Spleen (tissue), 11 donors: ENCODE data around the gene CTF1. TPM values are rescaled to one million over a fixed set of nuclear protein-coding genes. Genes with fewer than 3 reads are reported as not detected.

Experiments
- DNase-seq: peaks from one replicate; pipeline ENCODE4 v3.0.0-alpha.2; 2020
- H3K27ac ChIP-seq, 8 donors: fragments of 200-600 bp; sonication (generic) in 7 of 8; 1 replicate in 4 of 8; 2 replicates in 4 of 8; pipeline versions ENCODE4 v1.5.0 to v1.8.0; 2016 to 2021; ENCODE audit warnings: inconsistent platforms in 4 of 8, mild to moderate bottlenecking in 4 of 8, moderate library complexity in 1 of 8
- H3K27me3 ChIP-seq, 7 donors: fragments of 200-600 bp; sonication (generic) in 6 of 7; replicated peaks in 1 of 7; 1 replicate in 4 of 7; 2 replicates in 3 of 7; pipeline versions ENCODE4 v1.5.0 to v1.8.0; 2016 to 2021; ENCODE audit warnings: inconsistent platforms in 3 of 7, mild to moderate bottlenecking in 1 of 7
- H3K36me3 ChIP-seq, 6 donors: fragments of 200-600 bp; sonication (generic) in 5 of 6; 1 replicate in 4 of 6; 2 replicates in 2 of 6; pipeline versions ENCODE4 v1.5.0 to v1.8.0; 2016 to 2021; ENCODE audit warnings: inconsistent platforms in 2 of 6
- H3K4me1 ChIP-seq, 6 donors: fragments of 200-600 bp; sonication (generic) in 5 of 6; 1 replicate in 3 of 6; 2 replicates in 3 of 6; pipeline versions ENCODE4 v1.5.0 to v1.8.0; 2016 to 2021; ENCODE audit warnings: inconsistent platforms in 3 of 6
- H3K4me3 ChIP-seq, 8 donors: fragments of 200-600 bp; sonication (generic) in 7 of 8; 1 replicate in 4 of 8; 2 replicates in 4 of 8; pipeline versions ENCODE4 v1.5.0 to v1.8.0; 2016 to 2021; ENCODE audit warnings: inconsistent platforms in 4 of 8, mild to moderate bottlenecking in 4 of 8, moderate library complexity in 2 of 8
- H3K9me3 ChIP-seq, 8 donors: fragments of 200-600 bp; sonication (generic) in 7 of 8; 1 replicate in 4 of 8; 2 replicates in 4 of 8; pipeline versions ENCODE4 v1.5.0 to v1.8.0; 2016 to 2021; ENCODE audit warnings: inconsistent platforms in 4 of 8
- POLR2A ChIP-seq, 3 donors: fragments of 450-650 bp; IDR thresholded peaks; one replicate each; pipeline ENCODE4 v1.5.1; 2017; ENCODE audit warnings: antibody characterized with exemption in 3 of 3, mild to moderate bottlenecking in 1 of 3
- POLR2AphosphoS5 ChIP-seq, 3 donors: sonication (generic); formaldehyde crosslinking; IDR thresholded peaks; one replicate each; pipeline ENCODE4 v1.5.1; 2017; ENCODE audit warnings: antibody characterized with exemption in 3 of 3
- WGBS, 5 donors: extraction: QIAGEN DNeasy Blood & Tissue Kit in 3 of 5; methylation state at CpG; one replicate each; pipeline versions ENCODE4 v1.1.5 to v1.1.7; 2013 to 2018; 5-methylcytosine and 5-hydroxymethylcytosine counted together
- intact Hi-C: fragments of 100-400 bp; cut with DNase I; formaldehyde crosslinking; loops from one replicate; pipeline ENCODE4 v1.15.0; 2023; ENCODE audit warnings: low total_unique reads
- polyA plus RNA-seq, 3 donors: library from polyadenylated mRNA; stranded (reverse); fragments of 200-250 nt; gene quantifications; one replicate each; pipeline ENCODE4 v1.2.1, GENCODE V29; 2013
- total RNA-seq, 7 donors: library from RNA; depleted of rRNA in 3 of 7; stranded (reverse); fragments of >200 nt in 3 of 7; fragmentation: NEBNext Ultra II Directional in 4 of 7; extraction: Animal tissue kit (Norgen Biotek cat#: 25700) in 4 of 7; gene quantifications; one replicate each; pipeline versions ENCODE4 v1.1.0 to v1.2.1, GENCODE V29; 2016 to 2021
- TF ChIP-seq, protein P1 (sequence below), 11 experiments: fragments of 200-600 bp in 7 of 11; fragments of 450-650 bp in 4 of 11; sonication (generic) in 4 of 11; IDR thresholded peaks in 8 of 11; conservative IDR thresholded peaks in 3 of 11; 1 replicate in 7 of 11; 2 replicates in 4 of 11; pipeline versions ENCODE4 v1.4.0 to v1.8.0; 2016 to 2021; ENCODE audit warnings: antibody characterized with exemption in 11 of 11, inconsistent platforms in 4 of 11, mild to moderate bottlenecking in 1 of 11
- donor health status: healthy with polysubstance abuse.
- donor health status: DM: no; HTN: no; CAD: no; lungs with moderate emphysema.
- donor health status: DM: no; HTN: no; CAD: no.
- donor health status: Bipolar disorder and iron deficiency.
- donor health status: healthy.
- donor health status: DM: no; HTN: no; CAD: no.
- donor health status: DM: yes; HTN: yes; CAD: no.

Gene CTF1
- total and polyA plus RNA-seq, 10 donors = 0.61 to 3.3 (median 1.3) TPM; not detected in 1

GRCh38 chr16:30928390-30928789 is 32.0 kb downstream of the CTF1 start:
- Histone ChIP-seq H3K27ac (no peak overlapping the region), H3K4me1 (peaks cover 4 to 29% (median 14%) of the 10 kb centered on the region in 6 donors), H3K36me3 (peaks cover 0 to 80% (median 31%) of the 10 kb centered on the region in 6 donors), H3K4me3 (no peak overlapping the region), H3K27me3 (no peaks in the 10 kb centered on the region), H3K9me3 (no peaks in the 10 kb centered on the region)
- DNase-seq = no peak
- WGBS, 5 donors = 94 to 96% (median 95%) methylated on average over 7 to 11 of the region's 11 CpGs
- intact Hi-C loops = no loop called here
- TF ChIP-seq, protein P1, sequence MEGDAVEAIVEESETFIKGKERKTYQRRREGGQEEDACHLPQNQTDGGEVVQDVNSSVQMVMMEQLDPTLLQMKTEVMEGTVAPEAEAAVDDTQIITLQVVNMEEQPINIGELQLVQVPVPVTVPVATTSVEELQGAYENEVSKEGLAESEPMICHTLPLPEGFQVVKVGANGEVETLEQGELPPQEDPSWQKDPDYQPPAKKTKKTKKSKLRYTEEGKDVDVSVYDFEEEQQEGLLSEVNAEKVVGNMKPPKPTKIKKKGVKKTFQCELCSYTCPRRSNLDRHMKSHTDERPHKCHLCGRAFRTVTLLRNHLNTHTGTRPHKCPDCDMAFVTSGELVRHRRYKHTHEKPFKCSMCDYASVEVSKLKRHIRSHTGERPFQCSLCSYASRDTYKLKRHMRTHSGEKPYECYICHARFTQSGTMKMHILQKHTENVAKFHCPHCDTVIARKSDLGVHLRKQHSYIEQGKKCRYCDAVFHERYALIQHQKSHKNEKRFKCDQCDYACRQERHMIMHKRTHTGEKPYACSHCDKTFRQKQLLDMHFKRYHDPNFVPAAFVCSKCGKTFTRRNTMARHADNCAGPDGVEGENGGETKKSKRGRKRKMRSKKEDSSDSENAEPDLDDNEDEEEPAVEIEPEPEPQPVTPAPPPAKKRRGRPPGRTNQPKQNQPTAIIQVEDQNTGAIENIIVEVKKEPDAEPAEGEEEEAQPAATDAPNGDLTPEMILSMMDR (IDR thresholded peaks at IDR 0.05 in 8 of 11, conservative IDR thresholded peaks at IDR 0.05 in 3 of 11) = no peak

GRCh38 chr16:30929167-30929566 is 32.8 kb downstream of the CTF1 start:
- TF ChIP-seq POLR2A (IDR thresholded peaks at IDR 0.05) = no peak
- Histone ChIP-seq H3K4me3 (no peak overlapping the region), H3K4me1 (peaks cover 4 to 23% (median 14%) of the 10 kb centered on the region in 6 donors), H3K36me3 (peaks cover 0 to 88% (median 31%) of the 10 kb centered on the region in 6 donors), H3K9me3 (no peaks in the 10 kb centered on the region), H3K27me3 (no peaks in the 10 kb centered on the region), H3K27ac (no peak overlapping the region)
- intact Hi-C loops = no loop called here
- no peak for DNase-seq
- WGBS, 5 donors = 64 to 89% (median 81%) methylated on average over 7 of the region's 7 CpGs

DNA sequence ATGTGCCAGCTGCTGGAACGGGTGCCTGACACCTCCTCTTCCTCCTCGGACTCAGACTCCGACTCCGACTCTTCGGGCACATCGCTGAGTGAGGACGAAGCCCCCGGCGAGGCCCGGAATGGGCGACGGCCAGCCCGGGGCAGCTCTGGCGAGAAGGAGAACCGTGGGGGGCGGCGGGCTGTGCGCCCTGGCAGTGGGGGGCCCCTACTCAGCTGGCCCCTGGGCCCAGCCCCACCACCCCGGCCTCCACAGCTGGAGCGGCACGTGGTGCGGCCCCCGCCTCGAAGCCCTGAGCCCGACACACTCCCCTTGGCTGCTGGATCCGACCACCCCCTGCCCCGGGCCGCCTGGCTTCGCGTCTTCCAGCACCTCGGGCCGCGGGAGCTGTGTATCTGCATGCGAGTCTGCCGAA is 33.8 kb downstream of the CTF1 start:
- Histone ChIP-seq H3K27me3 (no peaks in the 10 kb centered on the region), H3K36me3 (peaks cover 0 to 97% (median 31%) of the 10 kb centered on the region in 6 donors)
- intact Hi-C loops = no loop called here

DNA sequence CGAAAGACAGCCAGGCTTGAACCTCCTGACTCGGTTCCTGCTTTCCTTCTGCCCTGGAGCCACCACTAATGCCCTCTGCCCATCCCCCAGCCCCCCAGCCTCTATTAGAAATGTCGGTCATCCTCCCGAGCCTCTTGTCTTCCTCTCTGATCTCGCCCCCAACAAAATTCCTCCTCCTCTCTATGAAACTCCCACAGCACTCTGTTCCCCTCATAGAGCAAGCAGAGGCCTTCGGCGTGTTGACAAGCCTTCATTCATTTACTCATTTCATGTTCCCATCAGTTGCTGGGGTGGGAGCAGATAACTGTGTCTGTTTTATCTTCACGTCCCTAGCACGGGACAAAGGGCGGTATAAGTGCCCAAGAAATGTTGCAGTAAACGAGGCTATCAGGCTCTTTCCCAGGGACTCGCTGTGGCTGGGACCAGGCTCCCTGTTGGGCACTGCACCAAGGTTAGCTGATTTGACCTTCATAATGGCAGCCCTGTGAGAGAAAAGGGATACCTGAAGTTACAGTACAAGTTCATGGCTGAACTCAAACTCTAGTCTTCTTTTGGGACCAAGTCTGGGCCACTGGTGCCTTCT is 34.7 kb downstream of the CTF1 start:
- Histone ChIP-seq H3K9me3 (no peaks in the 10 kb centered on the region), H3K36me3 (peaks cover 0 to 97% (median 34%) of the 10 kb centered on the region in 6 donors), H3K27me3 (no peaks in the 10 kb centered on the region), H3K4me1 (peaks cover 0 to 15% (median 0%) of the 10 kb centered on the region in 6 donors), H3K4me3 (no peak overlapping the region), H3K27ac (no peak overlapping the region)
- intact Hi-C loops = no loop called here
- 77 to 81% (median 79%) methylated on average over 12 of the region's 12 CpGs for whole genome bisulfite sequencing, 5 donors
- TF ChIP-seq POLR2A (IDR thresholded peaks at IDR 0.05) (no peak), POLR2AphosphoS5 (IDR thresholded peaks at IDR 0.05) (no peak)
- TF ChIP-seq, protein P1 (IDR thresholded peaks at IDR 0.05 in 8 of 11, conservative IDR thresholded peaks at IDR 0.05 in 3 of 11) = no peak
- DNase-seq = no peak

More for the DNA sequence above, 33.8 kb downstream of the CTF1 start:
- H3K27ac ChIP-seq = no peak overlapping the region
- H3K4me1 ChIP-seq = peaks cover 0 to 20% (median 5%) of the 10 kb centered on the region in 6 donors
- DNase-seq = peak; percentile 78
- no peaks in the 10 kb centered on the region for H3K9me3 ChIP-seq
- no peak overlapping the region for H3K4me3 ChIP-seq
- TF ChIP-seq, protein P1 (IDR thresholded peaks at IDR 0.05 in 8 of 11, conservative IDR thresholded peaks at IDR 0.05 in 3 of 11) = no peak
- TF ChIP-seq POLR2AphosphoS5 (IDR thresholded peaks at IDR 0.05) (peak in 1 of 3 donors; percentile 48), POLR2A (IDR thresholded peaks at IDR 0.05) (no peak)
- WGBS, 5 donors = 88 to 94% (median 94%) methylated on average over 12 to 35 of the region's 35 CpGs
